Neural crest cell (in vitro differentiated cells): ENCODE results near the gene SYP. TPM values are rescaled to one million over a fixed set of nuclear protein-coding genes. Genes with fewer than 3 reads are reported as not detected.

Experiments used
- DNase-seq: peaks from one replicate; pipeline ENCODE4 v3.0.0; 2021; ENCODE audit warnings: low read depth, mixed read lengths, low spot score
- H3K27ac Mint-ChIP-seq: one replicate; pipeline ENCODE4 v1.8.0; 2021; ENCODE audit warnings: mild to moderate bottlenecking, mixed read lengths; ENCODE audit not compliant: unreplicated experiment
- H3K27me3 Mint-ChIP-seq: 2 replicates; pipeline ENCODE4 v1.8.0; 2021; ENCODE audit warnings: low read depth, mild to moderate bottlenecking, mixed read lengths
- H3K36me3 Mint-ChIP-seq: 2 replicates; pipeline ENCODE4 v1.8.0; 2021; ENCODE audit warnings: low read depth, mild to moderate bottlenecking, mixed read lengths
- H3K4me1 Mint-ChIP-seq: 2 replicates; pipeline ENCODE4 v1.8.0; 2021; ENCODE audit warnings: mixed read lengths
- H3K4me3 Mint-ChIP-seq: one replicate; pipeline ENCODE4 v1.8.0; 2021; ENCODE audit warnings: mild to moderate bottlenecking, mixed read lengths
- H3K9me3 Mint-ChIP-seq: 2 replicates; pipeline ENCODE4 v1.8.0; 2021; ENCODE audit warnings: mixed read lengths
- long read RNA-seq: library from polyadenylated mRNA; unstranded; transcript quantifications from one replicate; pipeline ENCODE4 v2.0.0, GENCODE V29; 2020
- total RNA-seq: library from RNA; stranded (reverse); gene quantifications from 2 replicates; pipeline ENCODE4 v1.2.1, GENCODE V29; 2021
- TF ChIP-seq, protein P1 (sequence below): fragments of 200-600 bp; sonication (generic); conservative IDR thresholded peaks from 2 replicates; pipeline ENCODE4 v1.5.0; 2021; ENCODE audit warnings: antibody characterized with exemption, mild to moderate bottlenecking

The SYP gene
- 10.2 and 10.8 TPM in 2 replicates for total RNA-seq
- long read RNA-seq, partial matches to known transcripts = 0 of 1 reads
- long read RNA-seq, other reads (novel, unspliced or antisense) = 1 of 1 reads

DNA sequence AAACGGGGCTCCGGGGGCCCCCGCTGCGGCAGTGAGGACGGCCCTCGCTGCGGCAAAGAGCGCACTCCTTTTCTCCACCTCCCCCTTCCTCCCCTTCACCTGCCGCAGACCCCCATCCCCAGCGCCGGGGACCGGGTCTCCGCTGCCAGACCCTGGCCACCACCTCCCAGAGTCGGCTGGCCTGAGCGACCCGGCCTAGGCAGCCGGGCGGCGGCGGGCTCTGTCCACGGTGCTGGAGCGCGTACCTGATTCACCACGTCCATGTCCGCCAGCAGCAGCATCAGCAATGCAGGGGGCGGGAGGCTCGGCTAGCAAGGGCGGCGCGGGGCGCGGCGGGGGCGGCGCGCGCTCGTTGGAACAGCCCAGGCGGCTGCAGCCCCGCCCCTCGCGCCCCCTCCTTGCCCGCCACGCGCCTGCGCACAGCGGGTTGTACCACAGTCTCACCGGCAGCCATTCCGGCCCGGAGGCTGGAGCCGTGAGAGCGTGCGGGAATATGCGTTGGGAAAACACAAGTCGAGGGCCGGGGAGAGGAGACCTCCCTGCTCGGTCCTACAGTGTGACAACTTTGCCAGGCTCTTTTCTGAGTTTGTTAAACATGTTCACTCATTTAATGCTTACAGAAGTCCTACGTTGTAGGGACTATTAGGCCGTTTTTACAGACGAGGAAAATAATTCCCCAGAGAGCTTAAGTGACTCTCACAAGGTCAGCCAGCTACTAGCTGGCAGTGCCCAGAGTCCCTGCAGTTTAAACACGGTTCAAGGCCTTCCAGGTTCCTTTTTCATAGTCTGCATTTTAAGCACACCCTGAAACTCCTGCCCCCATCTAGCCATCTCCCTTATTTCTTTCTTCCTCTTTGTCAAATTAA is at the start of gene SYP:
Gene SYP (minus strand): TSS at position 288 of the 866 bp plus-strand sequence. CDS start 7 bp downstream, at position 281.
- TF ChIP-seq, protein P1, sequence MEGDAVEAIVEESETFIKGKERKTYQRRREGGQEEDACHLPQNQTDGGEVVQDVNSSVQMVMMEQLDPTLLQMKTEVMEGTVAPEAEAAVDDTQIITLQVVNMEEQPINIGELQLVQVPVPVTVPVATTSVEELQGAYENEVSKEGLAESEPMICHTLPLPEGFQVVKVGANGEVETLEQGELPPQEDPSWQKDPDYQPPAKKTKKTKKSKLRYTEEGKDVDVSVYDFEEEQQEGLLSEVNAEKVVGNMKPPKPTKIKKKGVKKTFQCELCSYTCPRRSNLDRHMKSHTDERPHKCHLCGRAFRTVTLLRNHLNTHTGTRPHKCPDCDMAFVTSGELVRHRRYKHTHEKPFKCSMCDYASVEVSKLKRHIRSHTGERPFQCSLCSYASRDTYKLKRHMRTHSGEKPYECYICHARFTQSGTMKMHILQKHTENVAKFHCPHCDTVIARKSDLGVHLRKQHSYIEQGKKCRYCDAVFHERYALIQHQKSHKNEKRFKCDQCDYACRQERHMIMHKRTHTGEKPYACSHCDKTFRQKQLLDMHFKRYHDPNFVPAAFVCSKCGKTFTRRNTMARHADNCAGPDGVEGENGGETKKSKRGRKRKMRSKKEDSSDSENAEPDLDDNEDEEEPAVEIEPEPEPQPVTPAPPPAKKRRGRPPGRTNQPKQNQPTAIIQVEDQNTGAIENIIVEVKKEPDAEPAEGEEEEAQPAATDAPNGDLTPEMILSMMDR = no peak
- Mint-ChIP-seq H3K4me3 (peak within 1 kb of the TSS; percentile 76), H3K9me3 (peaks cover 2% of the 10 kb centered on the region), H3K4me1 (peaks cover 10% of the 10 kb centered on the region), H3K27ac (no peak within 1 kb of the TSS), H3K27me3 (peaks cover 23% of the 10 kb centered on the region), H3K36me3 (no peaks in the 10 kb centered on the region)
- peak; percentile 71 for DNase-seq

DNA sequence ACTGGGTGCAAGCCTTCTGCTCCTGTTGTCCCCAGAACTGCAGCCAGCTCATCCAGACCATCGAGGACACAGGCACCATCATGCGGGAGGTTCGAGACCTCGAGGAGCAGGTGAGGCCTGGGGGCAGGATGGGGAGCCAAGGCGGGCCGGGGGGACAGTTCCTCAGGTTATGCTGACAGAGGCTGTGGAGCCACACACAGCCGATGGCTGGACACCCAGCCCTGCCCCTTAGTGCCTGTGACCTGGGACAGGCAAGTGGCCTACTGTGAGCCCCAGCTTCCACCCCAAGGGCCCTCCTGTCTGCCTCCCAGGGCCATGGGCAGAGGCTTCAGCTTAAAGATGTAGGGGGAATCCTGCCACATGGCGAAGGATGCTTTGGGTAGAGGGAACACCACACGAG is 49.6 kb upstream of the SYP start:
- Mint-ChIP-seq H3K36me3 (peaks cover 6% of the 10 kb centered on the region), H3K9me3 (no peaks in the 10 kb centered on the region), H3K4me3 (no peak overlapping the region), H3K27me3 (no peaks in the 10 kb centered on the region), H3K4me1 (no peaks in the 10 kb centered on the region), H3K27ac (no peak overlapping the region)
- DNase-seq = no peak
- TF ChIP-seq, protein P1 = no peak

DNA sequence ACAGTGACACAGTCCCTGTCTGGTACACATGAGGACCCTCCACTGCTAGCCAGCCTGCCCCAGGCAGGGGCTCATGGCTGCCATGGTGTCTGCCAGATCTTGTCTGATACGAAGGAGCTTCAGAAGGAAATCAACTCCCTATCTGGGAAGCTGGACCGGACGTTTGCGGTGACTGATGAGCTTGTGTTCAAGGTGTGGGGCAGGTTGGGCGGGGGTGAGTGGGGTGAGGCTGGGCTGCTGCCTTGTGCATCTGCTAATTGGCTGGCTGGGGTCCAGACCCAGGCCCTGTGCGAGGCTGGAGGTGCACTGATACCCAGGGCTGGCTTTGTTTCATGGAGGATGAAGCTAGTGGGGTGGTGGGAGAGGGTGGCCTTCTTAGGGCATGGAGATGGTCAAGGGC is 49.1 kb upstream of the SYP start:
- no peaks in the 10 kb centered on the region for H3K4me1 Mint-ChIP-seq
- H3K9me3 Mint-ChIP-seq = no peaks in the 10 kb centered on the region
- TF ChIP-seq, protein P1 = no peak
- H3K36me3 Mint-ChIP-seq = peaks cover 7% of the 10 kb centered on the region
- no peaks in the 10 kb centered on the region for H3K27me3 Mint-ChIP-seq
- no peak overlapping the region for H3K4me3 Mint-ChIP-seq
- DNase-seq = no peak
- H3K27ac Mint-ChIP-seq = no peak overlapping the region

DNA sequence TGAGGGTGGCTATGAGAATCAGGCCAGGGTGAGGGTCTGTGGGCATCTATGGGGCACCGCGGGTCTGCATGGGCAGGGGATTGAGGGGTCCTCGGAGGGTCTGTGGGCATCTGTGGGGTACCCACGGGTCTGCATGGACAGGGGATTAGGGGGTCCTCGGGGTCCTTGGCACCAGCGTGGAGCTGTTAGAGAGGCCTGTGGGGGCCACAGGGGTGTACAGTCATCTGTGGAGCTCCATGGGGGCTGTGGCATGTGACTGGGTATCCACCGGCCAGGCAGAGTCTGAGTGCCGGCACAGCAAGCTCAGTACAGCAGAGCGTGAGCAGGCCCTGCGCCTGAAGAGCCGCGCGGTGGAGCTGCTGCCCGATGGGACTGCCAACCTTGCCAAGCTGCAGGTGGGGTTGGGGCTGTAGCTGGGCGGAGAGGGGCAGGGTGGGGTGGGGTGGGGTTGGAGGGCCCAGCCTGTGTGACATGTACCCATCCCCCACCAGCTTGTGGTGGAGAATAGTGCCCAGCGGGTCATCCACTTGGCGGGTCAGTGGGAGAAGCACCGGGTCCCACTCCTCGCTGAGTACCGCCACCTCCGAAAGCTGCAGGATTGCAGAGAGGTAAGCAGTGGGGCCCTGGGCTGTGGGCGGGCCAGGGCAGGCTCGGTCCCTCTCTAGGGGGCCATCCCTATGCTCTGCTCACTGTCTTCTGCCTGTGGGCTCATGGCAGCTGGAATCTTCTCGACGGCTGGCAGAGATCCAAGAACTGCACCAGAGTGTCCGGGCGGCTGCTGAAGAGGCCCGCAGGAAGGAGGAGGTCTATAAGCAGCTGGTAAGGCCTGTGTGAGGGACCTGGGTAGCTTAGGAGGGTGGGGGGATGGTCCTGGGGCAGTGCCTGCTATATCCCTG is 48.2 kb upstream of the SYP start:
- TF ChIP-seq, protein P1 = no peak
- H3K27me3 Mint-ChIP-seq = no peaks in the 10 kb centered on the region
- no peak overlapping the region for H3K27ac Mint-ChIP-seq
- no peaks in the 10 kb centered on the region for H3K4me1 Mint-ChIP-seq
- no peak for DNase-seq
- H3K4me3 Mint-ChIP-seq = no peak overlapping the region
- peaks cover 9% of the 10 kb centered on the region for H3K36me3 Mint-ChIP-seq
- H3K9me3 Mint-ChIP-seq = no peaks in the 10 kb centered on the region

DNA sequence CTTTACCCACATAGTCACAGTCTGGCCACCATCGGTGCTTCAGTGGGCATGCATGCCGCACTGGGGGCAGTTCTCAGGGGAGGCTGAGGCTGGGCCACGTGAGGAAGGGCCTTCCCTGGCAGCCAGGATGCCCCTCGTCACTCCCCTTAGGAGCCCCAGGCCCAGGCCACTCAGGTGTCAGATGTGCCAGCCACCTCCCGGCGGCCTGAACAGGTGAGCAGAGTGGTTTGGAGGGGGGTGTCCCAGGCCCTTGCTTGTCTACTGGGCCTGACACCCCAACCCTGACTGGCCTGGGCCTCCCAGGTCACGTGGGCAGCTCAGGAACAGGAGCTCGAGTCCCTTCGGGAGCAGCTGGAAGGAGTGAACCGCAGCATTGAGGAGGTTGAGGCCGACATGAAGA is 47.4 kb upstream of the SYP start:
- Mint-ChIP-seq H3K27me3 (no peaks in the 10 kb centered on the region), H3K36me3 (peaks cover 8% of the 10 kb centered on the region), H3K9me3 (no peaks in the 10 kb centered on the region), H3K4me1 (no peaks in the 10 kb centered on the region), H3K27ac (no peak overlapping the region), H3K4me3 (no peak overlapping the region)
- DNase-seq = no peak
- TF ChIP-seq, protein P1 = no peak
